ENCODE measurements around the gene ZNF350.

Gene ZNF350

GRCh38 chr19:51916167-51916566, 70.5 kb downstream of the ZNF350 start:
- TF ChIP-seq TAF1 (IDR thresholded peaks at IDR 0.05; ENCODE audit: borderline replicate concordance, insufficient read depth, low read length) (no peak), POLR2AphosphoS5 (IDR thresholded peaks at IDR 0.05; ENCODE audit: low read depth, low read length) (no peak), SIN3A (IDR thresholded peaks at IDR 0.05; ENCODE audit: borderline replicate concordance, insufficient read depth, low read length) (no peak), FOXP2 (optimal IDR thresholded peaks at IDR 0.05; ENCODE audit: borderline replicate concordance, extremely low read depth, extremely low read length, insufficient read depth) (no peak)
- TF ChIP-seq, protein P1, sequence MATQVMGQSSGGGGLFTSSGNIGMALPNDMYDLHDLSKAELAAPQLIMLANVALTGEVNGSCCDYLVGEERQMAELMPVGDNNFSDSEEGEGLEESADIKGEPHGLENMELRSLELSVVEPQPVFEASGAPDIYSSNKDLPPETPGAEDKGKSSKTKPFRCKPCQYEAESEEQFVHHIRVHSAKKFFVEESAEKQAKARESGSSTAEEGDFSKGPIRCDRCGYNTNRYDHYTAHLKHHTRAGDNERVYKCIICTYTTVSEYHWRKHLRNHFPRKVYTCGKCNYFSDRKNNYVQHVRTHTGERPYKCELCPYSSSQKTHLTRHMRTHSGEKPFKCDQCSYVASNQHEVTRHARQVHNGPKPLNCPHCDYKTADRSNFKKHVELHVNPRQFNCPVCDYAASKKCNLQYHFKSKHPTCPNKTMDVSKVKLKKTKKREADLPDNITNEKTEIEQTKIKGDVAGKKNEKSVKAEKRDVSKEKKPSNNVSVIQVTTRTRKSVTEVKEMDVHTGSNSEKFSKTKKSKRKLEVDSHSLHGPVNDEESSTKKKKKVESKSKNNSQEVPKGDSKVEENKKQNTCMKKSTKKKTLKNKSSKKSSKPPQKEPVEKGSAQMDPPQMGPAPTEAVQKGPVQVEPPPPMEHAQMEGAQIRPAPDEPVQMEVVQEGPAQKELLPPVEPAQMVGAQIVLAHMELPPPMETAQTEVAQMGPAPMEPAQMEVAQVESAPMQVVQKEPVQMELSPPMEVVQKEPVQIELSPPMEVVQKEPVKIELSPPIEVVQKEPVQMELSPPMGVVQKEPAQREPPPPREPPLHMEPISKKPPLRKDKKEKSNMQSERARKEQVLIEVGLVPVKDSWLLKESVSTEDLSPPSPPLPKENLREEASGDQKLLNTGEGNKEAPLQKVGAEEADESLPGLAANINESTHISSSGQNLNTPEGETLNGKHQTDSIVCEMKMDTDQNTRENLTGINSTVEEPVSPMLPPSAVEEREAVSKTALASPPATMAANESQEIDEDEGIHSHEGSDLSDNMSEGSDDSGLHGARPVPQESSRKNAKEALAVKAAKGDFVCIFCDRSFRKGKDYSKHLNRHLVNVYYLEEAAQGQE (IDR thresholded peaks at IDR 0.05; ENCODE audit: insufficient read depth in 1 of 2, low read depth in 2 of 2, low read length in 2 of 2): no peak

DNA sequence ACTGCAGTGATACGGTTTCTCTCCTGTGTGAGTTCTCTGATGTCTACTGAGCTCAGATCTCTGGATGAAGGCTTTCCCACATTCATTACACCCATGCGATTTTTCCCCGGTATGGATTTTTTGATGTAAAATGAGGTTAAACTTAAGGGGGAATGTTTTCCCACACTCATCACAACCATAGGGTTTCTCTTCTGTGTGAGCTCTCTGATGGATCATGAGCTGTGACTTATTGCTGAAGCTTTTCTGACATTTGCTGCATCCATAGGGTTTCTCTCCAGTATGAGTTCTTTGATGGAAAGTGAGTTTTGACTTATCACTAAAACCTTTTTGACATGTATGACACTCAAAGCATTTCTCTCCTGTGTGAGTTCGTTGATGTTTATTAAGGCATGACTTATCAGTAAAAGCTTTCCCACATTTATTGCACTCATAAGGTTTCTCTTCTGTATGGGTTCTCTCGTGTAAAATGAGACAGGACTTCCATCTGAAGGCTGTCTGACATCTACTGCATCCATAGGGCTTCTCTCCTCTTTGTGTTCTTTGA, 71.2 kb downstream of the ZNF350 start:
- no peak for TF ChIP-seq TAF1 (IDR thresholded peaks at IDR 0.05; ENCODE audit: borderline replicate concordance, insufficient read depth, low read length)
- TF ChIP-seq FOXP2 (optimal IDR thresholded peaks at IDR 0.05; ENCODE audit: borderline replicate concordance, extremely low read depth, extremely low read length, insufficient read depth): no peak
- TF ChIP-seq, protein P1 (IDR thresholded peaks at IDR 0.05; ENCODE audit: insufficient read depth in 1 of 2, low read depth in 2 of 2, low read length in 2 of 2): no peak
- TF ChIP-seq SIN3A (IDR thresholded peaks at IDR 0.05; ENCODE audit: borderline replicate concordance, insufficient read depth, low read length): no peak
- TF ChIP-seq POLR2AphosphoS5 (IDR thresholded peaks at IDR 0.05; ENCODE audit: low read depth, low read length): no peak
